CD4-positive, CD25-positive, alpha-beta regulatory T cell (primary cell): Measurements from ENCODE around the gene EEF1G. TPM values are rescaled to one million over a fixed set of nuclear protein-coding genes. Genes with fewer than 3 reads are reported as not detected.
A peak's percentile ranks its signal among the peaks of the same experiment; 100 is the strongest.
"Not testable (repeated sequence)": the region's sequence is repeated elsewhere in the genome, so short reads cannot be mapped to it uniquely, and the experiment has no call there.

Experiments
- ATAC-seq, 2 donors: fragments of 150-1000 bp; cut with Tn5 transposase; one replicate each; pipeline ENCODE4 v1.10.0; 2021; ENCODE audit warnings: low read depth in 2 of 2, moderate number of reproducible peaks in 2 of 2, moderate library complexity in 1 of 2
- DNase-seq, 3 donors: peaks; one replicate each; pipeline versions ENCODE4 v3.0.0 to v3.0.0-alpha.2; 2012 to 2022; ENCODE audit warnings: mixed read lengths in 1 of 3
- H3K27ac ChIP-seq: one replicate; pipeline ENCODE4 v1.7.0; 2013; ENCODE audit warnings: mild to moderate bottlenecking, low read length; ENCODE audit not compliant: insufficient read depth, poor library complexity, severe bottlenecking
- H3K27me3 ChIP-seq: one replicate; pipeline ENCODE4 v1.7.0; 2013; ENCODE audit warnings: low read length; ENCODE audit not compliant: control insufficient read depth, insufficient read depth
- H3K36me3 ChIP-seq: one replicate; pipeline ENCODE4 v1.7.0; 2013; ENCODE audit warnings: mild to moderate bottlenecking, low read length, moderate library complexity; ENCODE audit not compliant: control insufficient read depth, insufficient read depth
- H3K4me1 ChIP-seq: 2 replicates; pipeline ENCODE4 v1.7.0; 2013; ENCODE audit warnings: mild to moderate bottlenecking, low read length; ENCODE audit not compliant: insufficient read depth, control insufficient read depth, poor library complexity, severe bottlenecking
- H3K4me3 ChIP-seq: one replicate; pipeline ENCODE4 v1.7.0; 2013; ENCODE audit warnings: low read depth, mild to moderate bottlenecking, low read length, moderate library complexity
- H3K9me3 ChIP-seq, 2 experiments: 1 replicate in 1 of 2; 2 replicates in 1 of 2; pipeline ENCODE4 v1.7.0; 2013; ENCODE audit warnings: low read length in 2 of 2, mild to moderate bottlenecking in 1 of 2, moderate library complexity in 1 of 2; ENCODE audit not compliant: control insufficient read depth in 2 of 2
- H3K27ac Mint-ChIP-seq, 3 donors: one replicate each; pipeline ENCODE4 v1.8.0; 2020 to 2022; ENCODE audit warnings: mild to moderate bottlenecking in 3 of 3, mixed read lengths in 3 of 3, moderate library complexity in 2 of 3
- H3K27me3 Mint-ChIP-seq: one replicate; pipeline ENCODE4 v1.8.0; 2022; ENCODE audit warnings: mild to moderate bottlenecking, mixed read lengths
- H3K36me3 Mint-ChIP-seq: one replicate; pipeline ENCODE4 v1.8.0; 2020; ENCODE audit warnings: mixed read lengths
- H3K4me1 Mint-ChIP-seq, 4 donors: one replicate each; pipeline ENCODE4 v1.8.0; 2020 to 2022; ENCODE audit warnings: mixed read lengths in 4 of 4, mild to moderate bottlenecking in 1 of 4
- H3K4me3 Mint-ChIP-seq, 4 donors: one replicate each; pipeline ENCODE4 v1.8.0; 2020 to 2022; ENCODE audit warnings: mild to moderate bottlenecking in 4 of 4, mixed read lengths in 4 of 4, moderate library complexity in 3 of 4
- H3K9me3 Mint-ChIP-seq, 7 donors: one replicate each; pipeline ENCODE4 v1.8.0; 2020 to 2022; ENCODE audit warnings: mixed read lengths in 7 of 7, mild to moderate bottlenecking in 3 of 7, moderate library complexity in 2 of 7
- polyA plus RNA-seq, 4 donors: library from polyadenylated mRNA; unstranded; fragments of 300-500 nt; fragmentation: Illumina TruSeq; gene quantifications; one replicate each; pipeline ENCODE4 v1.2.3, GENCODE V29; 2021
- total RNA-seq: library from RNA; stranded (reverse); gene quantifications from one replicate; pipeline ENCODE4 v1.2.3, GENCODE V29; 2022

Gene EEF1G, protein sequence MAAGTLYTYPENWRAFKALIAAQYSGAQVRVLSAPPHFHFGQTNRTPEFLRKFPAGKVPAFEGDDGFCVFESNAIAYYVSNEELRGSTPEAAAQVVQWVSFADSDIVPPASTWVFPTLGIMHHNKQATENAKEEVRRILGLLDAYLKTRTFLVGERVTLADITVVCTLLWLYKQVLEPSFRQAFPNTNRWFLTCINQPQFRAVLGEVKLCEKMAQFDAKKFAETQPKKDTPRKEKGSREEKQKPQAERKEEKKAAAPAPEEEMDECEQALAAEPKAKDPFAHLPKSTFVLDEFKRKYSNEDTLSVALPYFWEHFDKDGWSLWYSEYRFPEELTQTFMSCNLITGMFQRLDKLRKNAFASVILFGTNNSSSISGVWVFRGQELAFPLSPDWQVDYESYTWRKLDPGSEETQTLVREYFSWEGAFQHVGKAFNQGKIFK
- 1,198 TPM for total RNA-seq
- polyA plus RNA-seq: 1,000 to 10,000 TPM in 3 of 4 donors, 100 to 1,000 TPM in 1; 775 to 1,680 (median 1,413) TPM

DNA sequence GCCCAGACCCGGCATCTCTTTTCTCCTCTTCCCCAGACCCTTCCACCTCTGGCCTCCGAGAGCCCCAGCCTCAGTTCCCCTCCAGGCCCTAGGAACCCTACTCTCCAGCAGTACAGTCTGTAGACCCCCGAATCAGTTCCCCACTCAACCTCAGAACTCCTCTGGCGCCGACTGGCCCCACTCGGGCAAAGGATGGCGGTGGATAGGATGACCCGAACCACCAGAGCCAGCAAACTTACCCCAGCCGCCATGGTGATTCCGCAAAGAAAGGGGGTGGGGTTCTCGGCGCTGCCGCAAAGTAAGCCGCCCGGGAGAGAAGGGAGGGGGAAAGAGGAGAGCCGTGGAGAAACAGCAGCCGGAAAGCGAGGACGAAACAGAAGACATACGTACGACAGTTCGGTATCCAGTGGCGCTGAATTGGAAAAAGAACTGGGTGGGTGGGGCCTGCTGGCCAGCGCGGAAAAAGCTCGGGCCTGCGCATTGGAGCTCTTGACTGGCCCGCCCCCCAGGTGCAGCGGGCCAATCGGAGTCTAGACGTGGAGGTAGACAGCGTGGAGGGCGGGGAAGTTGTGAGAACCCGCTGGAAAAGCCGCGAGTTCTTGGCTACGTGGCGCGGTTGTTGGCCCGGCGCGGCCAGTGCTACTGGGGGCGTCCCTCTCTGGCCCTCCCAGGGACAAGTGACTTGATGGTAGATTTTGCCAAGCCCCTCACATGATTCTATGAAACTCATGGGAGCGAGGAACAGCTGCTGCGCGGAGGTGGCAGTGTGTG lies at the start of gene EEF1G:
TSS of gene EEF1G (minus strand) at position 300 of the 771 bp plus-strand sequence. CDS start at position 251, 49 bp downstream.
- H3K36me3 ChIP-seq: peaks cover 58% of the 10 kb centered on the region
- Mint-ChIP-seq H3K4me3 (peak within 1 kb of the TSS; percentile 91 to 99 (median 96)), H3K4me1 (peaks cover 6 to 58% (median 39%) of the 10 kb centered on the region in 4 donors), H3K27ac (peak within 1 kb of the TSS; percentile 92 to 94 (median 92)), H3K27me3 (no peaks in the 10 kb centered on the region), H3K36me3 (peaks cover 35% of the 10 kb centered on the region), H3K9me3 (no peaks in the 10 kb centered on the region)
- ATAC-seq: peak; percentile 91 to 93
- peak within 1 kb of the TSS; percentile 88 for H3K27ac ChIP-seq
- peaks cover 35% of the 10 kb centered on the region for H3K4me1 ChIP-seq
- peak within 1 kb of the TSS; percentile 91 for H3K4me3 ChIP-seq
- DNase-seq: peak; percentile 98 to 100 (median 100)
- H3K27me3 ChIP-seq: no peaks in the 10 kb centered on the region
- H3K9me3 ChIP-seq: no peaks in the 10 kb centered on the region

DNA sequence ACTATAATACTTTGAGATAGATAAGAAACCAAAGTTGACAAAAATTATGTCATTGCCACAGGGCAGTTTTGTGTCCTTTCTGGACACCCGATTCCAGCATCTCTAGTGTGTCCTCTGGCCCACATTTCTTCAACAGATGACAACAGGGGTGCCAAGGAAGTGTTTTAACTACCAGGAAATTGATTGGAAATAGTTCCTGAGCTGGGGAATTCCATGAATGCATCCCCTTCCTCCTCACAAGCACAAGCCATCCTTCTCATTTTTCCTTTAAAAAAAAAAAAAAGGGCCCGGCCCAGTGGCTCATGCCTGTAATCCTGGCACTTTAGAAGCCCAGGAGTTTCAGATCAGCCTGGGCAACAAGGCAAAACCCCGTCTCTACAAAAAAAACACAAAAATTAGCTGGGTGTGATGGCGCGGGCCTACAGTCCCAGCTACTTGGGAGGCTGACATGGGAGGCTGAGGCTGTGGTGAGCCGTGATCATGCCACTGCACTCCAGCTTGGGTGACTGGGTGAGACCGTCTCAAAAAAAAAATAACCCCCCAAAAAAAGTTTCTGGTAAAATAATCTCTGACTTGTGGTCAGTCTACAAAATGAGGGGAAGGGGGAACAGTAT lies 48.9 kb upstream of the EEF1G start:
- peaks cover 24% of the 10 kb centered on the region for H3K36me3 Mint-ChIP-seq
- no peaks in the 10 kb centered on the region for H3K9me3 Mint-ChIP-seq
- no peaks in the 10 kb centered on the region for H3K27me3 ChIP-seq
- H3K4me1 Mint-ChIP-seq: peaks cover 7 to 28% (median 16%) of the 10 kb centered on the region in 4 donors
- peak overlapping the region; percentile 96 to 99 (median 99) for H3K27ac Mint-ChIP-seq
- peaks cover 26% of the 10 kb centered on the region for H3K36me3 ChIP-seq
- DNase-seq (no peak), ATAC-seq (no peak)
- peaks cover 22% of the 10 kb centered on the region for H3K4me1 ChIP-seq
- peak overlapping the region; percentile 96 for H3K27ac ChIP-seq
- no peaks in the 10 kb centered on the region for H3K27me3 Mint-ChIP-seq
- no peaks in the 10 kb centered on the region for H3K9me3 ChIP-seq
- H3K4me3 ChIP-seq: peak overlapping the region; percentile 10
- H3K4me3 Mint-ChIP-seq: peak overlapping the region; percentile 92 to 95 (median 95)

DNA sequence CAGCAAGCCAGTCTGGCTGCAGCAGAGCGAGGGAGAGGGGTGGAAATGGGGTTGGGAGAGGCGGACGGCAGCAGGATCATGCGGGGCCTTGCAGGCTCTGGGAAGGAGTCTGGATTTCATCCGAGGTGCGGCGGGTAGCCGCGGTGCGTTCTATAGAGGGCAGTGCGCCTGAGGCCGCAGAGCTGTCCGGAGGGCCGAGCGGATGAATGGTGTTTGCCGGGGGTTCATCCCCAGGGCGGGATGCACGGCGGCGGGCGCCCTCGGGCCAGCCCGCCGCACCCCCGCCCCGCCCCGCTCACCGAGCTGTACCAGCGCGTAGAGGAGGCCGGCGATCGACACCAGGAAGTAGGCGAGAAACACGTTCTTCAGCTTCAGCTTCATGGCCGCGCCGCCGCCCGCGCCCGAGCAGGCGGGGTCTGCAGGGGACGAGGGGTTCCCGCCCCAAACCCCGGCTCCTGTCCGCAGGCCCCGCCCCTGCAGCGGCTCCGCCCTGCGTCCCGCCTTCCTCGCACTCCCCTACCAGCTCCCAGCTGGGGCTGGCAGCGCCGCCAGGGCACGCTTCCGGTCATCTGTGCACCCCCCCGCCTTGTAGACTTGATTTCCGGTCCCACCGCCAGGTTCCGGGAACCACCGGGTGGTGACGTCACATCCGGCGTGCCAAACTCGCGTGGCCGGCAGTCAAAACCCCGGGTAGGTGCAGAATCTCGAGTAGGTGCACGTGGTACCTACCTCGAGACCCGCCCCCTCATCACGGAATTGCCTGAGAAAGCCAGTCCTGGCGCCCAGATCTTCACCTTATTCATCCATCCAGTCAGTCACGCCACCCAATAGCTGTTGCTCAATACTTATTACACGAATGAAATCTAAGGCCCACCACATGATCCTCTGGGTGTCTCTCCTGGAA lies 48.1 kb upstream of the EEF1G start, which contains the start of gene B3GAT3:
TSS of gene B3GAT3 (minus strand) at position 420 of the 904 bp plus-strand sequence. CDS start at position 381, 39 bp downstream.
- Histone ChIP-seq H3K4me3 (peak within 1 kb of the TSS; percentile 85), H3K27me3 (no peaks in the 10 kb centered on the region), H3K4me1 (peaks cover 22% of the 10 kb centered on the region), H3K9me3 (no peaks in the 10 kb centered on the region), H3K36me3 (peaks cover 18% of the 10 kb centered on the region), H3K27ac (peak within 1 kb of the TSS; percentile 96)
- Mint-ChIP-seq H3K4me3 (peak within 1 kb of the TSS; percentile 95 to 99 (median 96)), H3K4me1 (peaks cover 7 to 31% (median 16%) of the 10 kb centered on the region in 4 donors), H3K27ac (peak within 1 kb of the TSS; percentile 96 to 99 (median 99)), H3K27me3 (no peaks in the 10 kb centered on the region), H3K36me3 (peaks cover 20% of the 10 kb centered on the region), H3K9me3 (no peaks in the 10 kb centered on the region)
- ATAC-seq: peak; percentile 82 to 84
- peak; percentile 96 to 99 (median 97) for DNase-seq

DNA sequence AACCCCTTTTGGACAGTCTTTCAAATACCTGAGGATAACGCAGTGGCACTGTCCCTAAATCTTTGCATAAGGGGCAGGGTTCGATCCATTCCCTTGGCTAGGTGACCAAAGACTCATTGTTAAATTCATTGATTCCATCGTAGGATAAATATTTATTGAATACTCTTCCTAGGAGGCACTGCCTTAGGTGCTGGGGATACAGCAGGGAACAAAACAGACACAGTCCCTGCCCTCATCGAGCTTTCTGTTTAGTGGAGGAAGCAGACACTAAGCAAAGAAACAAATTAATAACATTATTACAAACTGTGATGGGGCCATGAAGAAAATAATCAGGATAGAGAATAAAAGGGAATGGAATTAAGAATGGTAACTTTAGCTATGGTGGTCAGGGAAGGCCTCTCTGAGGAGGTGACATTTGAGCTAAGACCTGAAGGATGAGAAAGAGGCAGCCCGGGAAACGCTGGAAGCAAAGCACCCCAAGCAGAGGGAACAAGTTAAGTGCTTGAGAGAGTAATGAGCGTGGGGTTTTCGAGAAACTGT lies 47.4 kb upstream of the EEF1G start:
- Mint-ChIP-seq H3K4me3 (peak overlapping the region; percentile 93 to 99 (median 96)), H3K9me3 (no peaks in the 10 kb centered on the region), H3K4me1 (peaks cover 7 to 31% (median 18%) of the 10 kb centered on the region in 4 donors), H3K36me3 (peaks cover 18% of the 10 kb centered on the region), H3K27me3 (no peaks in the 10 kb centered on the region), H3K27ac (peak overlapping the region; percentile 90 to 96 (median 96))
- ATAC-seq (no peak), DNase-seq (no peak)
- Histone ChIP-seq H3K27me3 (no peaks in the 10 kb centered on the region), H3K4me3 (peak overlapping the region; percentile 85), H3K27ac (peak overlapping the region; percentile 96), H3K36me3 (peaks cover 11% of the 10 kb centered on the region), H3K4me1 (peaks cover 22% of the 10 kb centered on the region), H3K9me3 (no peaks in the 10 kb centered on the region)

DNA sequence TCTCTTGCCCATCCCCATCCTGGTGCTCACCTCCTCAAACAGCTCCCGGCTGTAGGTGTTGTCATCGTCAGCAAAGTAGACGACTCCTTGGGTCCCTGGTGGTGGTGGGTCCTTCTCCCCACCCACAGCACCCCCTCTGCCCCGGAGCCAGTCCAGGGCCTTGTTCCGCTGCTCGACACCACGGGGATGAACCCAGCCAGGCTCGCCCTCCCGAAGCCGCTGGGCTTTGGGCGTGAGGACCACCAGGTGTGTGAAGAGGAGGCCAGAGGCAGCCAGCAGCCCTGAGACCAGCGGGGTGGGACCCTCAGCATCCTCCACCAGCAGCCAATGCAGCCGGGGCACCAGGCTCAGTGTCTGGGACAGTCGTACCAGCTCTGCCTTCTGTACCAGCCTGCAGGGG lies 43.3 kb upstream of the EEF1G start:
- H3K36me3 Mint-ChIP-seq, DNase-seq, ATAC-seq, H3K27me3 ChIP-seq, H3K4me3 ChIP-seq, H3K9me3 ChIP-seq, H3K27ac ChIP-seq, H3K9me3 Mint-ChIP-seq, H3K36me3 ChIP-seq, H3K27me3 Mint-ChIP-seq: not testable (repeated sequence)
- Mint-ChIP-seq H3K4me3 (peak overlapping the region in 1 of 4 donors; percentile 47), H3K4me1 (peaks cover 7 to 48% (median 25%) of the 10 kb centered on the region in 4 donors), H3K27ac (peak overlapping the region in 1 of 3 donors; percentile 69)
- H3K4me1 ChIP-seq: peaks cover 31% of the 10 kb centered on the region

DNA sequence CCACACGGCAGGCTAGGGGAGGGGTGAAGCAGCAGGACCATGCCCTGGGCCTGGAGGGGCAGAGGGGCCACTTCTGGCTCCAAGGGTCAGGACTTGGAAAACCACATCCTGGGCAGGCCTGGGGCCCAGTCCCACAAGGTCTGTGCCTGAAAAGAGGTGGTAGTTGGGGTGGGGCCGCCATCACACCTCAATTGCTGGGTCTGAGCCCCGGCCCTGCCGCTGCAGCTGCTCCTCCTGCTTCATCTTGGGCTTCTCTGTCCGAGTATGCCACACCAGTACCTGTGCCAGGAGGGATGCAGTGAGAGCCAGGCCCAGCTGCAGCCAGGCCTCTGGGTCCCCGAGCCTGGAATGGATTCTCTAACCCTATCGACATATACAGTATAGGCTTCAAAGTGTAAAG lies 41.8 kb upstream of the EEF1G start:
- Histone ChIP-seq H3K9me3 (no peaks in the 10 kb centered on the region), H3K4me3 (no peak overlapping the region), H3K27me3 (no peaks in the 10 kb centered on the region), H3K27ac (no peak overlapping the region), H3K4me1 (peaks cover 34% of the 10 kb centered on the region), H3K36me3 (no peaks in the 10 kb centered on the region)
- Mint-ChIP-seq H3K27me3 (no peaks in the 10 kb centered on the region), H3K4me1 (peaks cover 0 to 49% (median 19%) of the 10 kb centered on the region in 4 donors), H3K9me3 (no peaks in the 10 kb centered on the region), H3K27ac (no peak overlapping the region), H3K4me3 (no peak overlapping the region), H3K36me3 (peaks cover 10% of the 10 kb centered on the region)
- no peak for DNase-seq
- ATAC-seq: no peak
